Fibroblast of pulmonary artery (primary cell): ENCODE data around the gene RANBP10.
"Not testable (repeated sequence)": the region's sequence is repeated elsewhere in the genome, so short reads cannot be mapped to it uniquely, and the experiment has no call there.

Source experiments
- DNase-seq: peaks from one replicate; pipeline ENCODE4 v3.0.0-alpha.2; 2010; ENCODE audit warnings: low read depth
- H3K4me3 ChIP-seq: replicated peaks from 2 replicates; pipeline ENCODE4 v1.5.1; 2011; ENCODE audit warnings: low read depth, mild to moderate bottlenecking, control low read depth, low read length, moderate library complexity
- TF ChIP-seq, protein P1 (sequence below): IDR thresholded peaks from 2 replicates; pipeline ENCODE4 v1.5.1; 2011; ENCODE audit warnings: mild to moderate bottlenecking, control low read depth, low read length, inconsistent platforms; ENCODE audit errors: missing control alignments

The RANBP10 gene

DNA sequence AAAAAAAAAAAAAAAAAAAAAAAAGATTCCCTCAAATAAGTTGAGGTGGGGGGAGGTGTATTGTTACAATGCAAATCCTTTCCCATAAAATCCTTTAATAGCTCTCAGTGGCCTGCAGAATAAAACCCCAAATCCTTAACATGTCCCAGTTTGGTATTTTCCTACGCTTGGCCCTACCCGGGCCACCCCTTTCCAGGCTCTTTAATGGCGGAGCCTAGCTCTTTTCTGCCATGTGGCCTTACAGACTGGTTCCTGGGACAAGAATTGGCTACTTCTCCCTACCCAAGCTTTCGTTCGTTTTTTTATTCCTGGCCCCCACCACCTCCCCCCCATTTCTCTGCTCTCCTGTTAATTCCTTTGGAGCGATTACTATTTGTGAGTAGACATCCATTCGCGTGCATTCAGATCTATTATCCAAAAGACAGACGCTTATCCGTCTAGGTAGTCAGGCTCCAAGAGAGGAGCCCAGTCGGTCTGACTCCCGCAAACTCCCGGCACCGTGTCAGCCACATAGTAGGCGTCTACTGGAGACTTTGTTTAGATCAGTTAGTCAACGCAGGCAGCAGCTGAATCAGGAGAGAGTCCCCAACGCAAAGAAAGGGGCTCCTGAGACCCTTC lies 34.9 kb upstream of the RANBP10 start:
- peak overlapping the region; percentile 95 for H3K4me3 ChIP-seq
- no peak for DNase-seq
- TF ChIP-seq, protein P1, sequence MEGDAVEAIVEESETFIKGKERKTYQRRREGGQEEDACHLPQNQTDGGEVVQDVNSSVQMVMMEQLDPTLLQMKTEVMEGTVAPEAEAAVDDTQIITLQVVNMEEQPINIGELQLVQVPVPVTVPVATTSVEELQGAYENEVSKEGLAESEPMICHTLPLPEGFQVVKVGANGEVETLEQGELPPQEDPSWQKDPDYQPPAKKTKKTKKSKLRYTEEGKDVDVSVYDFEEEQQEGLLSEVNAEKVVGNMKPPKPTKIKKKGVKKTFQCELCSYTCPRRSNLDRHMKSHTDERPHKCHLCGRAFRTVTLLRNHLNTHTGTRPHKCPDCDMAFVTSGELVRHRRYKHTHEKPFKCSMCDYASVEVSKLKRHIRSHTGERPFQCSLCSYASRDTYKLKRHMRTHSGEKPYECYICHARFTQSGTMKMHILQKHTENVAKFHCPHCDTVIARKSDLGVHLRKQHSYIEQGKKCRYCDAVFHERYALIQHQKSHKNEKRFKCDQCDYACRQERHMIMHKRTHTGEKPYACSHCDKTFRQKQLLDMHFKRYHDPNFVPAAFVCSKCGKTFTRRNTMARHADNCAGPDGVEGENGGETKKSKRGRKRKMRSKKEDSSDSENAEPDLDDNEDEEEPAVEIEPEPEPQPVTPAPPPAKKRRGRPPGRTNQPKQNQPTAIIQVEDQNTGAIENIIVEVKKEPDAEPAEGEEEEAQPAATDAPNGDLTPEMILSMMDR: no peak

DNA sequence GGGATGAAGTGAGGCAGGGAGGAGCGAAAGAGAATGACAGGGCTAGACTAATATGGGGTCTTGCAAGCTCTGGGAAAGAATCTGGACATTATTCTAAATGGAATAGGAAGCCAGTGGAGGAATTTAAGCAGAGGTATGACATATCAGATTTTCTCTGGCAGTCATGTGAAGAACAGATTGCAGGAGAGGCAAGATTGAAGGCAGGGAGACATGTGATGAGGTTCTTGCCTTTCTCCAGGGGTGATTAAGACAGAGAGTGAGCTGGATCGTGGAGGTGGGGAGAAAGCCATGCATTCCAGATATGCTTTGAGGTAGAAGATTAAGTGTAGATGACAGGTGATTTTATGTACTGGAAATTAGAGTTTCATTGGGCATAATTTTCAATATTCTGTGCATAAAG lies 31.5 kb upstream of the RANBP10 start:
- TF ChIP-seq, protein P1: no peak
- no peak for DNase-seq
- H3K4me3 ChIP-seq: no peak overlapping the region

DNA sequence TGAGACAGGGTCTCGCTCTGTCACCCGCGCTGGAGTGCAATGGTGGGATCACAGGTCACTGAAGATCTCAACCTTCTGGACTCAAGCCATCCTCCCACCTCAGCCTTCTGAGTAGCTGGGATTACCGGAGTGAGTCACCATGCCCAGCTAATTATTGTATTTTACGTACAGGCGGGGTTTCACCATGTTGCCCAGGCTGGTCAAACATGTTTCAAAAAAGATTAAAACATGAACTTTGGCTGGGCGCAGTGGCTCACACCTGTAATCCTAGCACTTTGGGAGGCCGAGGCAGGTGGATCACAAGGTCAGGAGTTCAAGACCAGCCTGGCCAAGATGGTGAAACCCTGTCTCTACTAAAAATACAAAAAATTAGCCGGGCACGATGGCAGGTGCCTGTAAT lies 30.8 kb upstream of the RANBP10 start:
- not testable (repeated sequence) for DNase-seq, H3K4me3 ChIP-seq

GRCh38 chr16:67834242-67834614 lies 27.9 kb upstream of the RANBP10 start:
- TF ChIP-seq, protein P1: no peak
- DNase-seq: no peak
- peak overlapping the region; percentile 79 for H3K4me3 ChIP-seq

DNA sequence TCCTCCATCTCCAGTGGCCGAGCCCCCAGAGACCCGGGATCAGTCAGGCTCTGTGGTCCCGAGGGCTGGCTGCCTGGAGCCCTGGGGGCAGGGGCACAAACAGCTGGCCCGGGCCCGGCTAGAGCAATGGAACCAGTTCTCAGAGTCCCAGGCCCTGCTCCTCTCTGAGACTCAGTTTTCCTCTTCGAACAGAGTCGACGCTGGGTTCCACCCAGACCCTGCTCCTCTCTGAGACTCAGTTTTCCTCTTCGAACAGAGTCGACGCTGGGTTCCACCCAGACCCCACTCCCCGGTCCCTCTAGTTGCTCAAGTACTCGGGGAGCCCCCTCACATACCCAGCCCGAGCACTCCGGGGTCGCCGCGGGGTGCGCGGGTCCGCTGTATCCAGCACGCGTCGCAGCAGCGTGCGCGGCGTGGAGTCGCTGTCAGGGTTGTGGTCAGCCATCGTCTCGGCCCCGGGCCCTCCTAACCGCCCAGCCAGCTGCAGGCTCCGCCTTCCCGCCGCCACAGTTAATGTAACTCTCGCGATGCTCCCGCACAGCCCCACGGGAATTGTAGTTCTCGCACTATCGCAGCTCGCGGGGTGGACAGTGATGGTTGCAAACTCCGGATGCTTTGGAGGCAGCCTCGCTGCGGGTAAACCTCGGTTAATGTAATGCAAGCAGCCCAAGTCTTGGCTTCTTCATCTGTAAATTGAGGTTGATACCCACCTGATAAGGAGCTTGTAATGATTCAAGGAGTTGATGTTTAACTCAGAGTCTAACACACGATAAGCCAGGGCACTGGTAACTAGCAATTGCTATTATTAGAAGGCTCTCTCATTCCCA lies 27.3 kb upstream of the RANBP10 start:
- peak; percentile 90 for DNase-seq
- TF ChIP-seq, protein P1: no peak
- H3K4me3 ChIP-seq: peak overlapping the region; percentile 79

- peak; percentile 41 for DNase-seq
- peak overlapping the region; percentile 79 for H3K4me3 ChIP-seq
- TF ChIP-seq, protein P1: no peak
These were observed 26.7 kb upstream of the RANBP10 start for GRCh38 chr16:67833030-67833414.

GRCh38 chr16:67828651-67829050 lies 22.3 kb upstream of the RANBP10 start:
- DNase-seq: no peak
- TF ChIP-seq, protein P1: no peak
- no peak overlapping the region for H3K4me3 ChIP-seq
